Spleen (tissue), 7 donors: ENCODE measurements around the gene PSORS1C2.

ENCODE experiments used
- CTCF ChIP-seq, 11 experiments: fragments of 200-600 bp in 7 of 11; fragments of 450-650 bp in 4 of 11; sonication (generic) in 4 of 11; IDR thresholded peaks in 8 of 11; conservative IDR thresholded peaks in 3 of 11; 1 replicate in 7 of 11; 2 replicates in 4 of 11; pipeline versions ENCODE4 v1.4.0 to v1.8.0; 2016 to 2021; ENCODE audit warnings: antibody characterized with exemption in 11 of 11, inconsistent platforms in 4 of 11, mild to moderate bottlenecking in 1 of 11
- POLR2A ChIP-seq, 3 donors: fragments of 450-650 bp; IDR thresholded peaks; one replicate each; pipeline ENCODE4 v1.5.1; 2017; ENCODE audit warnings: antibody characterized with exemption in 3 of 3, mild to moderate bottlenecking in 1 of 3
- POLR2AphosphoS5 ChIP-seq, 3 donors: sonication (generic); formaldehyde crosslinking; IDR thresholded peaks; one replicate each; pipeline ENCODE4 v1.5.1; 2017; ENCODE audit warnings: antibody characterized with exemption in 3 of 3
- donor health status: DM: no; HTN: no; CAD: no; lungs with moderate emphysema.
- donor health status: DM: no; HTN: no; CAD: no.
- donor health status: DM: no; HTN: no; CAD: no.

GRCh38 chr6:31165986-31166385 lies 27.1 kb upstream of the PSORS1C2 start:
- TF ChIP-seq CTCF (IDR thresholded peaks at IDR 0.05 in 8 of 11, conservative IDR thresholded peaks at IDR 0.05 in 3 of 11) (no peak), POLR2AphosphoS5 (IDR thresholded peaks at IDR 0.05) (no peak), POLR2A (IDR thresholded peaks at IDR 0.05) (no peak)
